Activated CD4-positive, alpha-beta T cell treated with anti-CD3 and anti-CD28 coated beads for 36 hours (primary cell): ENCODE data around the gene IL6R. TPM values are rescaled to one million over a fixed set of nuclear protein-coding genes. Genes with fewer than 3 reads are reported as not detected.
A peak's percentile ranks its signal among the peaks of the same experiment; 100 is the strongest.

Experiments
- ATAC-seq: fragments of 200-7000 bp; cut with Tn5 transposase; one replicate; pipeline ENCODE4 v1.10.0; 2021; ENCODE audit warnings: mild to moderate bottlenecking, moderate library complexity
- CTCF ChIA-PET: fragments of 350-600 bp; sonication (Branson Sonifier 250); formaldehyde crosslinking; loops from one replicate; lab custom pipeline; 2021; ENCODE audit warnings: antibody characterized with exemption; lab: Charles Lee
- POLR2A ChIA-PET: fragments of 350-600 bp; sonication (Branson Sonifier 250); formaldehyde crosslinking; loops from one replicate; lab custom pipeline; 2021; ENCODE audit warnings: antibody characterized with exemption, inconsistent platforms; lab: Charles Lee
- DNase-seq: peaks from one replicate; pipeline ENCODE4 v3.0.0-alpha.2; 2020
- H3K27ac Mint-ChIP-seq: one replicate; pipeline ENCODE4 v1.8.0; 2021; ENCODE audit warnings: mixed read lengths
- H3K27me3 Mint-ChIP-seq: one replicate; pipeline ENCODE4 v1.8.0; 2021; ENCODE audit warnings: mixed read lengths
- H3K36me3 Mint-ChIP-seq: one replicate; pipeline ENCODE4 v1.8.0; 2021; ENCODE audit warnings: low read depth, mixed read lengths
- H3K4me1 Mint-ChIP-seq: one replicate; pipeline ENCODE4 v1.8.0; 2021; ENCODE audit warnings: mixed read lengths
- H3K4me3 Mint-ChIP-seq: one replicate; pipeline ENCODE4 v1.8.0; 2021; ENCODE audit warnings: mild to moderate bottlenecking, moderate library complexity, mixed read lengths
- H3K9me3 Mint-ChIP-seq: one replicate; pipeline ENCODE4 v1.8.0; 2021; ENCODE audit warnings: low read depth, mixed read lengths
- intact Hi-C, 2 experiments: fragments of 100-400 bp; cut with DNase I in 1 of 2; cut with micrococcal nuclease in 1 of 2; formaldehyde crosslinking; loops; one replicate each; pipeline versions ENCODE4 v1.14.2 to v1.15.1; 2022 to 2024; cut with DNase I, micrococcal nuclease
- total RNA-seq, 2 experiments: library from RNA; stranded (reverse); gene quantifications; one replicate each; pipeline ENCODE4 v1.2.3, GENCODE V29; 2021

IL6R gene
- total RNA-seq, 2 experiments from 2014 or later = 13.1 to 14.0 TPM

- intact Hi-C loops = no loop called here
- Mint-ChIP-seq H3K4me3 (no peak overlapping the region), H3K27me3 (no peaks in the 10 kb centered on the region), H3K36me3 (peaks cover 7% of the 10 kb centered on the region), H3K27ac (no peak overlapping the region), H3K4me1 (peaks cover 52% of the 10 kb centered on the region), H3K9me3 (no peaks in the 10 kb centered on the region)
- CTCF ChIA-PET = interaction anchor here (0.5 to 2.3 kb wide), 9 partner anchors 11 to 236 kb away, joined by 3 to 14 read pairs (median 4); no protein-coding TSS in a partner anchor
- ATAC-seq (no peak), DNase-seq (no peak)
- POLR2A ChIA-PET = interaction anchor here (0.5 kb wide), 1 partner anchor 170 kb away, joined by 3 read pairs; no protein-coding TSS in a partner anchor
Observed at GRCh38 chr1:154468535-154469250, 63.5 kb downstream of the IL6R start.

DNA sequence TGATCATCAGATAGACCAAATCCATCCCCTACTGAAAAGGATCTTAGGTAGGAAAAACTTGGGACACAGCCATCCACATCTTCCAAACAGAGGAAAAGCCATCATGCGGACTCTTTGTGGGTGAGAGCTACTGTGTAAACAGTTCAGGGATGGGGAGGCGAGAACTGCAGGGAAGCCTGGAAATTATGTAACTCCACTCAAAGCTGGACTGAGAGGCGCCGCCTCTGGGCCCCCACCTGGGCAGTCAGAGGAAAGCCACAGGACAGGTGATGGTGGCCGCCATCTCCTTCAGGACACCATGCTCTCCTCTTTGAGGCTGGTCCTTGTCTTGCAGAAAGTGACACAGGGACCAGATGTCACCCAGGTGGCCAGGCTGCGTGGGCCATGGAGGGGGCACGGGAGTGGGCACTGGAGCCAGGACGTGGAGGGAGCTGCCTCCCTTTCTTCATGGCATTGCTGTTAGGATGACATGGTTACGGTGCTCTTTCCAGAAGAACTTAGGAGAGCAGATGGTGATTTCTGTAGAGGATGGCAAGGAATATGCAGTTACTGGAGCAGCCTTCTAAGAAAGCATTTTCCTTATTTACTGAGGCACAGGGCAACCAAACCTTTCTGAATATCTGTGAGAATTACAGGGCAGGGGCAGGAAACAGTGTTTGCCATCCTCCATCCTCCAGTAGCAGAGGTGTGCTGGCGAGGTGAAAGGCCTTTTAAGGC is 64.9 kb downstream of the IL6R start:
- H3K36me3 Mint-ChIP-seq = peaks cover 2% of the 10 kb centered on the region
- CTCF ChIA-PET = interaction anchor here (1.0 kb wide), 1 partner anchor 9 kb away, joined by 3 read pairs; no protein-coding TSS in a partner anchor
- no peak overlapping the region for H3K4me3 Mint-ChIP-seq
- POLR2A ChIA-PET = interaction anchor here (0.5 kb wide), 1 partner anchor 25 kb away, joined by 3 read pairs; no protein-coding TSS in a partner anchor
- peaks cover 39% of the 10 kb centered on the region for H3K4me1 Mint-ChIP-seq
- no peaks in the 10 kb centered on the region for H3K27me3 Mint-ChIP-seq
- DNase-seq (no peak), ATAC-seq (no peak)
- no peaks in the 10 kb centered on the region for H3K9me3 Mint-ChIP-seq
- intact Hi-C loops = no loop called here
- H3K27ac Mint-ChIP-seq = no peak overlapping the region

DNA sequence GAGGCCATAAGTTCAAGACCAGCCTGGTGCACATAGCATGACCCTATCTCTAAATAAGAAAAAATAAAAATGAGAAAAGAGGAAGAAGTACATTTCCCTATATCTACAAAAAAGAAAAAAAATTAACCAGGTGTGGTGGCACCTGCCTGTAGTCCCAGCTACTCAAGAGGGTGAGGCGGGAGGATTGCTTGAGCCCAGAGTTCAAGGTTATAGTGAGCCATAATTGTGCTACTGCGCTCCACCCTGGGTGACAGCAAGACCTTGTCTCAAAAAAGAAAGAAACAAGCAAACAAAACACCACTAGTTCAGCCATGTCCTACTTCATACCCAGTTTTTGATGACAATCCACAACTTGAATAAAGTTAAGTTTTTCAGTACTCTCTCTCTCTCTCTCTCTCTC is 66.2 kb downstream of the IL6R start:
- no peak overlapping the region for H3K27ac Mint-ChIP-seq
- no peaks in the 10 kb centered on the region for H3K9me3 Mint-ChIP-seq
- intact Hi-C loops = no loop called here
- H3K27me3 Mint-ChIP-seq = no peaks in the 10 kb centered on the region
- DNase-seq (no peak), ATAC-seq (no peak)
- ChIA-PET POLR2A (no interaction called here), CTCF (interaction anchor here (0.6 to 0.8 kb wide), 2 partner anchors 14 to 129 kb away, joined by 3 read pairs; no protein-coding TSS in a partner anchor)
- H3K36me3 Mint-ChIP-seq = no peaks in the 10 kb centered on the region
- H3K4me3 Mint-ChIP-seq = no peak overlapping the region
- peaks cover 26% of the 10 kb centered on the region for H3K4me1 Mint-ChIP-seq

DNA sequence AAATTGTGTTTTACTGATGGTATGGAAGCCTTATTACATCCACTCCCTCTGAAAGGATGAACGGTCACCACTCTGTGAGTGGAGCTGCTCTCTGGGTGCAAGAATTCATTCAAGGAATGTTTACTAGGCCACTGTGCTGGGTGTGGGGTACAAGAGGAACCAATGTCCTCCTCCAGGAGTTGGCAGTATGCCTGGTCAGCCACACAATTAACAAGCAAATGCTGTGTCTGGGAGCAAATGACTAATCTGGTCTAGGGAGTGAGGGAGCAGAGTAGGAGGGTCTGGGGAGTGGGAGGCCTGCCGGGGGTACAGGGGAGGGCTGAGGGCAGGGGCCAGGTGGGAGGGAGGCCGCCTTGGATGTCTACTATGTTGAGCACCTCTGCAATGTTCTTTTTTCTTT is 69.7 kb downstream of the IL6R start:
- CTCF ChIA-PET = interaction anchor here (0.7 to 1.0 kb wide), 2 partner anchors 10 to 30 kb away, joined by 3 read pairs; no protein-coding TSS in a partner anchor

DNA sequence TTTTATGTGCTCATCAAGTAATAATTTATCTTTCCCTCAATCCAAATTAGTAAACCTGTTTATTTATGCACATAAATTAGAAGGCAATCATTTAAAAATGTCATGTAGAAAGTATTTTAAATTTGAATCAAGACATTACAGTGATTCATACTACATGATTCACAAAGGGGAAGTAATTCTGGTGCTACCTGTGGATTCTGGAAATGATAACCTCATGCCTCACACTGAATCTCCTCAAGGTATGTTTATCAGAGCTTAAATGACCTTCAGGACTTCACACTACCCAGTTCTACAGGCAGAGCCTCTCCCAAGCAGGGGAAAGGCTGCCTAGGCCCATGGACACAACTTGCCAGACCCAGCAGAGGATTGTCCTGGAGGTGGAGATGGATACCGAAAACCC is 71.6 kb downstream of the IL6R start:
- Mint-ChIP-seq H3K27ac (no peak overlapping the region), H3K27me3 (no peaks in the 10 kb centered on the region), H3K9me3 (no peaks in the 10 kb centered on the region), H3K4me3 (no peak overlapping the region), H3K4me1 (peaks cover 27% of the 10 kb centered on the region), H3K36me3 (no peaks in the 10 kb centered on the region)
- ChIA-PET CTCF (interaction anchor here (0.6 to 9.6 kb wide), 5 partner anchors 17 to 171 kb away, joined by 3 to 115 read pairs (median 3); no protein-coding TSS in a partner anchor), POLR2A (interaction anchor here (0.6 to 1.0 kb wide), 2 partner anchors 47 to 70 kb away, joined by 3 to 6 read pairs; no protein-coding TSS in a partner anchor)
- intact Hi-C loops = loop anchor here (5.0 kb wide), 2 partner anchors 124 to 586 kb away; partner anchors contain the start of gene EFNA4 (in 1 of the 2)
- peak; percentile 70 for ATAC-seq
- DNase-seq = no peak

More for the DNA sequence above, 69.7 kb downstream of the IL6R start:
- H3K27me3 Mint-ChIP-seq = no peaks in the 10 kb centered on the region
- H3K36me3 Mint-ChIP-seq = no peaks in the 10 kb centered on the region
- POLR2A ChIA-PET = interaction anchor here (0.5 kb wide), 1 partner anchor 35 kb away, joined by 6 read pairs; no protein-coding TSS in a partner anchor
- ATAC-seq (no peak), DNase-seq (no peak)
- no peaks in the 10 kb centered on the region for H3K9me3 Mint-ChIP-seq
- no peak overlapping the region for H3K4me3 Mint-ChIP-seq
- H3K4me1 Mint-ChIP-seq = peaks cover 25% of the 10 kb centered on the region
- no peak overlapping the region for H3K27ac Mint-ChIP-seq
- intact Hi-C loops = loop anchor here (5.0 kb wide), 2 partner anchors 123 to 587 kb away; partner anchors contain the start of gene EFNA4 (in 1 of the 2)

GRCh38 chr1:154478013-154478412 is 72.9 kb downstream of the IL6R start:
- no peak for ATAC-seq
- no peaks in the 10 kb centered on the region for H3K36me3 Mint-ChIP-seq
- DNase-seq = no peak
- intact Hi-C loops = loop anchor here (1.0 to 5.0 kb wide), 6 partner anchors 71 to 584 kb away; partner anchors contain the start of genes EFNA4 (in 1 of the 2) and IL6R (in 1 of the 2)
- no peaks in the 10 kb centered on the region for H3K27me3 Mint-ChIP-seq
- peaks cover 27% of the 10 kb centered on the region for H3K4me1 Mint-ChIP-seq
- H3K9me3 Mint-ChIP-seq = no peaks in the 10 kb centered on the region
- H3K27ac Mint-ChIP-seq = no peak overlapping the region
- H3K4me3 Mint-ChIP-seq = no peak overlapping the region
- CTCF ChIA-PET = interaction anchor here (2.0 to 9.6 kb wide), 2 partner anchors 68 to 71 kb away, joined by 16 to 115 read pairs; no protein-coding TSS in a partner anchor
- POLR2A ChIA-PET = no interaction called here

GRCh38 chr1:154478639-154479038 is 73.5 kb downstream of the IL6R start:
- Mint-ChIP-seq H3K27me3 (no peaks in the 10 kb centered on the region), H3K27ac (peak overlapping the region; percentile 53), H3K36me3 (no peaks in the 10 kb centered on the region), H3K9me3 (no peaks in the 10 kb centered on the region), H3K4me3 (no peak overlapping the region), H3K4me1 (peaks cover 27% of the 10 kb centered on the region)
- intact Hi-C loops = loop anchor here (1.0 to 5.0 kb wide), 7 partner anchors 68 to 584 kb away; partner anchors contain the start of genes EFNA4 (in 1 of the 2) and IL6R (in 1 of the 2)
- POLR2A ChIA-PET = no interaction called here
- ATAC-seq = no peak
- CTCF ChIA-PET = interaction anchor here (0.7 to 9.6 kb wide), 31 partner anchors 9 to 527 kb away, joined by 3 to 115 read pairs (median 4); no protein-coding TSS in a partner anchor
- DNase-seq = peak; percentile 47

DNA sequence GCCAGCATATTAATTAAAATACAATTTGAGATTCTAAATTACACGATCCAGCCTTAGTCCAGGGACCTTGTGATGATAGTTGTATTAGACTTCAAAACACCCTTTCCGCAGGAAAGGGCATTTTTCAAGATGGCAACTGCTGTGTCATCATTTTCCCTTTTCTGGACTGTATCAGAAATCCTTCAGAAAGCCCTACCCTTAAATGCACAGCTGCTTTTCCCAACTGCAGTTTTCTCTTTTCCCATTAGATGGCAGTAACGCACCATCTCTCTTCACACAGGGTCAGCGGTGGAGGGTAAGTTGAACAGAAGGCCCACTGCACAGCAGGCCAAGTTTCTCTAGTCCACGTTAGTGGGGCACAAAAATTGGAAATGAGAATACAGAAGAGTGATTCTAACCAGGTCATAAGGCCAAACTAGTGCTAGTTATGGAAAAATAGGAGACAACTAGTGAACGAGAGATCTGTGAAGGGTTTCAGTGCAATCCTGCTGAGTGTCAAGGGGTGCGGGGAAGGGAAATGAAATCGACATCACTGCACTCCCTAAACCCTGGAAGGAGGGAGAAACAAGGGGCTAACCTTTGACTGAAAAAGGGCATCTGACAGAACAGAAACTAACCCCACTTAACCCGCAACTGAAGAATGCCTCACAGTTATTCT is 74.8 kb downstream of the IL6R start:
- Mint-ChIP-seq H3K27me3 (no peaks in the 10 kb centered on the region), H3K9me3 (no peaks in the 10 kb centered on the region), H3K27ac (no peak overlapping the region), H3K4me3 (no peak overlapping the region), H3K4me1 (peaks cover 27% of the 10 kb centered on the region), H3K36me3 (no peaks in the 10 kb centered on the region)
- intact Hi-C loops = loop anchor here (1.0 to 5.0 kb wide), 7 partner anchors 66 to 582 kb away; partner anchors contain the start of genes EFNA4 (in 1 of the 2) and IL6R (in 1 of the 2)
- ChIA-PET POLR2A (interaction anchor here (0.6 kb wide), 1 partner anchor 17 kb away, joined by 6 read pairs; no protein-coding TSS in a partner anchor), CTCF (interaction anchor here (0.5 to 9.6 kb wide), 47 partner anchors 7 to 605 kb away, joined by 3 to 115 read pairs (median 4); no protein-coding TSS in a partner anchor)
- ATAC-seq = peak; percentile 84
- peak; percentile 67 for DNase-seq

DNA sequence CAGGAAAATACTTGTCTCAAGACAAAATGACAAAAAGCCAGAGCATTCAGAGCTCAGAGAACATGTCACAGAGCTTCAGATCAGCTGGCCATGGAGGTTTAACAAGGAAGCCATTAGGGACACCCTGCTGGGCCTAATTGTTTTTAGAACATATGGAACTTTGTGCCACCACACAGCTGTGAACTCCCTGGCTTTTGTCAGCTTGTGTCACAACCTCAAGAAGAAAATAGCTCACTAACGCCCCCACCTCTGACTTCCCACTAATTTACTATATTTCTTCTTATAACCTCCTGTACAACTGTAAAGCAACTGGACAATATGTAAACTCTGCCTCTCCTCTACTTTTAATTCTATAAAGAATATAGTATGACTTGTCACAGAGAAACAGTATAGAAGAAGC is 75.9 kb downstream of the IL6R start:
- Mint-ChIP-seq H3K36me3 (no peaks in the 10 kb centered on the region), H3K27ac (no peak overlapping the region), H3K9me3 (no peaks in the 10 kb centered on the region), H3K4me3 (no peak overlapping the region), H3K4me1 (peaks cover 27% of the 10 kb centered on the region), H3K27me3 (no peaks in the 10 kb centered on the region)
- ChIA-PET POLR2A (interaction anchor here (0.6 kb wide), 1 partner anchor 501 kb away, joined by 3 read pairs; no protein-coding TSS in a partner anchor), CTCF (interaction anchor here (0.8 to 9.6 kb wide), 19 partner anchors 8 to 398 kb away, joined by 3 to 115 read pairs (median 5); partner anchors contain the start of gene ATP8B2)
- DNase-seq (no peak), ATAC-seq (no peak)
- intact Hi-C loops = loop anchor here in 1 of 2 experiments (5.0 kb wide), 1 partner anchor 396 kb away; no protein-coding TSS in a partner anchor
